H9 (cell line): Measurements from ENCODE around the gene SERPINE3. TPM values are rescaled to one million over a fixed set of nuclear protein-coding genes. Genes with fewer than 3 reads are reported as not detected.

ENCODE experiments used
- DNase-seq: peaks from one replicate; pipeline ENCODE4 v3.0.0-alpha.2; 2017
- H2AFZ ChIP-seq: one replicate; pipeline ENCODE4 v1.6.1; 2013; ENCODE audit warnings: mild to moderate bottlenecking, low read length, control low read depth, moderate library complexity
- H2AK5ac ChIP-seq: 2 replicates; pipeline ENCODE4 v1.6.1; 2013; ENCODE audit warnings: low read length, control low read depth, mixed read lengths; ENCODE audit not compliant: insufficient read length
- H2BK120ac ChIP-seq: one replicate; pipeline ENCODE4 v1.6.1; 2013; ENCODE audit warnings: low read depth, mild to moderate bottlenecking, low read length, control low read depth, inconsistent platforms; ENCODE audit not compliant: poor library complexity, severe bottlenecking
- H2BK12ac ChIP-seq: 2 replicates; pipeline ENCODE4 v1.6.1; 2013; ENCODE audit warnings: low read length, control low read depth, mixed read lengths, low read depth; ENCODE audit not compliant: insufficient read length
- H2BK15ac ChIP-seq: 2 replicates; pipeline ENCODE4 v1.6.1; 2013; ENCODE audit warnings: low read depth, low read length, control low read depth
- H2BK20ac ChIP-seq: one replicate; pipeline ENCODE4 v1.6.1; 2013; ENCODE audit warnings: low read depth, mild to moderate bottlenecking, low read length, control low read depth, inconsistent platforms; ENCODE audit not compliant: poor library complexity, severe bottlenecking
- H2BK5ac ChIP-seq: 2 replicates; pipeline ENCODE4 v1.6.1; 2013; ENCODE audit warnings: low read length, control low read depth, mixed read lengths; ENCODE audit not compliant: insufficient read length
- H3K14ac ChIP-seq: 2 replicates; pipeline ENCODE4 v1.6.1; 2013; ENCODE audit warnings: low read length, control low read depth; ENCODE audit not compliant: insufficient read depth
- H3K18ac ChIP-seq: 2 replicates; pipeline ENCODE4 v1.6.1; 2013; ENCODE audit warnings: low read depth, mild to moderate bottlenecking, mixed read lengths, low read length, control low read depth; ENCODE audit not compliant: insufficient read length
- H3K23ac ChIP-seq: 2 replicates; pipeline ENCODE4 v1.6.1; 2013; ENCODE audit warnings: low read length, control low read depth, mixed read lengths, low read depth; ENCODE audit not compliant: insufficient read length
- H3K23me2 ChIP-seq: 2 replicates; pipeline ENCODE4 v1.6.1; 2013; ENCODE audit warnings: low read depth, mild to moderate bottlenecking, mixed read lengths, low read length, control low read depth; ENCODE audit not compliant: insufficient read length, poor library complexity, severe bottlenecking
- H3K27ac ChIP-seq: 2 replicates; pipeline ENCODE4 v1.5.1; 2013; ENCODE audit warnings: low read length, control low read depth, mixed read lengths, low read depth; ENCODE audit not compliant: insufficient read length
- H3K27me3 ChIP-seq: 2 replicates; pipeline ENCODE4 v1.6.1; 2013; ENCODE audit warnings: low read length, control low read depth, inconsistent platforms; ENCODE audit not compliant: insufficient read depth
- H3K4ac ChIP-seq: 2 replicates; pipeline ENCODE4 v1.6.1; 2013; ENCODE audit warnings: low read depth, mild to moderate bottlenecking, control low read depth, inconsistent platforms, low read length, moderate library complexity
- H3K4me1 ChIP-seq: 2 replicates; pipeline ENCODE4 v1.6.1; 2013; ENCODE audit warnings: low read length, control low read depth, inconsistent platforms; ENCODE audit not compliant: insufficient read depth
- H3K4me2 ChIP-seq: 2 replicates; pipeline ENCODE4 v1.6.1; 2013; ENCODE audit warnings: low read length, control low read depth, mixed read lengths; ENCODE audit not compliant: insufficient read length, insufficient read depth
- H3K56ac ChIP-seq: 2 replicates; pipeline ENCODE4 v1.6.1; 2013; ENCODE audit warnings: low read depth, mild to moderate bottlenecking, mixed read lengths, low read length, control low read depth; ENCODE audit not compliant: insufficient read length
- H3K79me1 ChIP-seq: 2 replicates; pipeline ENCODE4 v1.6.1; 2013; ENCODE audit warnings: low read depth, mild to moderate bottlenecking, moderate library complexity, low read length, control low read depth, inconsistent platforms; ENCODE audit not compliant: insufficient read depth, poor library complexity, severe bottlenecking
- H3K79me2 ChIP-seq: 2 replicates; pipeline ENCODE4 v1.6.1; 2013; ENCODE audit warnings: low read length, control low read depth, inconsistent platforms; ENCODE audit not compliant: insufficient read depth
- H3K9ac ChIP-seq: 2 replicates; pipeline ENCODE4 v1.6.1; 2013; ENCODE audit warnings: low read length, control low read depth, mixed read lengths; ENCODE audit not compliant: insufficient read length; ENCODE audit errors: extremely low read depth
- H3K9me3 ChIP-seq: one replicate; pipeline ENCODE4 v1.6.1; 2013; ENCODE audit warnings: low read depth, low read length, inconsistent platforms; ENCODE audit not compliant: control insufficient read depth
- H3T11ph ChIP-seq: one replicate; pipeline ENCODE4 v1.6.1; 2013; ENCODE audit warnings: mild to moderate bottlenecking, low read length, control low read depth, inconsistent platforms
- H4K20me1 ChIP-seq: one replicate; pipeline ENCODE4 v1.6.1; 2013; ENCODE audit not compliant: control insufficient read depth, insufficient read length, insufficient read depth
- H4K5ac ChIP-seq: 2 replicates; pipeline ENCODE4 v1.6.1; 2013; ENCODE audit warnings: low read depth, mild to moderate bottlenecking, mixed read lengths, low read length, control low read depth; ENCODE audit not compliant: insufficient read length
- H4K8ac ChIP-seq: replicated peaks from 2 replicates; pipeline ENCODE4 v1.6.1; 2013; ENCODE audit warnings: low read length, control low read depth, mixed read lengths, low read depth; ENCODE audit not compliant: insufficient read length
- H4K91ac ChIP-seq: 2 replicates; pipeline ENCODE4 v1.6.1; 2013; ENCODE audit warnings: low read depth, mild to moderate bottlenecking, moderate library complexity, mixed read lengths, low read length, control low read depth; ENCODE audit not compliant: insufficient read length
- H3K27ac Mint-ChIP-seq, 3 experiments: 2 replicates in 2 of 3; 3 replicates in 1 of 3; pipeline ENCODE4 v1.8.0; 2020 to 2021; ENCODE audit warnings: mixed read lengths in 3 of 3, mild to moderate bottlenecking in 1 of 3, moderate library complexity in 1 of 3
- H3K27me3 Mint-ChIP-seq: 2 replicates; pipeline ENCODE4 v1.8.0; 2021; ENCODE audit warnings: low read depth, mild to moderate bottlenecking, moderate library complexity, mixed read lengths
- H3K36me3 Mint-ChIP-seq, 3 experiments: 2 replicates in 2 of 3; 3 replicates in 1 of 3; pipeline ENCODE4 v1.8.0; 2020 to 2021; ENCODE audit warnings: low read depth in 3 of 3, mixed read lengths in 3 of 3; ENCODE audit not compliant: insufficient read depth in 1 of 3
- H3K4me1 Mint-ChIP-seq, 2 experiments: 2 replicates each; pipeline ENCODE4 v1.8.0; 2020; ENCODE audit warnings: mixed read lengths in 2 of 2
- H3K4me3 Mint-ChIP-seq, 2 experiments: 2 replicates in 1 of 2; 3 replicates in 1 of 2; pipeline ENCODE4 v1.8.0; 2020 to 2021; ENCODE audit warnings: mild to moderate bottlenecking in 2 of 2, mixed read lengths in 2 of 2, moderate library complexity in 1 of 2
- H3K9me3 Mint-ChIP-seq, 2 experiments: 2 replicates in 1 of 2; 3 replicates in 1 of 2; pipeline ENCODE4 v1.8.0; 2020; ENCODE audit warnings: mild to moderate bottlenecking in 2 of 2, mixed read lengths in 2 of 2, moderate library complexity in 1 of 2
- total RNA-seq: library from RNA; stranded (reverse); gene quantifications from 2 replicates; pipeline ENCODE4 v1.2.1, GENCODE V29; 2021
- TF ChIP-seq, protein P1 (sequence below): fragments of 200-600 bp; sonication (generic); conservative IDR thresholded peaks from 3 replicates; pipeline ENCODE4 v1.8.0; 2021; ENCODE audit warnings: antibody characterized with exemption, mild to moderate bottlenecking

The SERPINE3 gene
- total RNA-seq, 1 experiment from 2014 or later: not detected

- Mint-ChIP-seq H3K9me3 (no peaks in the 10 kb centered on the region), H3K4me3 (no peak overlapping the region), H3K36me3 (no peaks in the 10 kb centered on the region), H3K4me1 (peaks cover 14 to 25% of the 10 kb centered on the region in 2 experiments), H3K27me3 (no peaks in the 10 kb centered on the region; the same call in 1 of the 2 replicates), H3K27ac (no peak overlapping the region)
- no peak overlapping the region for H4K8ac ChIP-seq
- no peak overlapping the region for H3K9ac ChIP-seq
- H2BK20ac ChIP-seq: no peak overlapping the region
- no peaks in the 10 kb centered on the region for H3K79me2 ChIP-seq
- TF ChIP-seq, protein P1, sequence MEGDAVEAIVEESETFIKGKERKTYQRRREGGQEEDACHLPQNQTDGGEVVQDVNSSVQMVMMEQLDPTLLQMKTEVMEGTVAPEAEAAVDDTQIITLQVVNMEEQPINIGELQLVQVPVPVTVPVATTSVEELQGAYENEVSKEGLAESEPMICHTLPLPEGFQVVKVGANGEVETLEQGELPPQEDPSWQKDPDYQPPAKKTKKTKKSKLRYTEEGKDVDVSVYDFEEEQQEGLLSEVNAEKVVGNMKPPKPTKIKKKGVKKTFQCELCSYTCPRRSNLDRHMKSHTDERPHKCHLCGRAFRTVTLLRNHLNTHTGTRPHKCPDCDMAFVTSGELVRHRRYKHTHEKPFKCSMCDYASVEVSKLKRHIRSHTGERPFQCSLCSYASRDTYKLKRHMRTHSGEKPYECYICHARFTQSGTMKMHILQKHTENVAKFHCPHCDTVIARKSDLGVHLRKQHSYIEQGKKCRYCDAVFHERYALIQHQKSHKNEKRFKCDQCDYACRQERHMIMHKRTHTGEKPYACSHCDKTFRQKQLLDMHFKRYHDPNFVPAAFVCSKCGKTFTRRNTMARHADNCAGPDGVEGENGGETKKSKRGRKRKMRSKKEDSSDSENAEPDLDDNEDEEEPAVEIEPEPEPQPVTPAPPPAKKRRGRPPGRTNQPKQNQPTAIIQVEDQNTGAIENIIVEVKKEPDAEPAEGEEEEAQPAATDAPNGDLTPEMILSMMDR: no peak
- H3K79me1 ChIP-seq: no peaks in the 10 kb centered on the region
- H4K91ac ChIP-seq: no peak overlapping the region
- H2AK5ac ChIP-seq: no peak overlapping the region
- H3K23ac ChIP-seq: no peak overlapping the region
- H3K4ac ChIP-seq: no peak overlapping the region
- H2BK5ac ChIP-seq: no peak overlapping the region
- H4K5ac ChIP-seq: no peak overlapping the region
- no peak overlapping the region for H3K14ac ChIP-seq
- no peak overlapping the region for H2BK120ac ChIP-seq
- no peak overlapping the region for H3T11ph ChIP-seq
- no peak overlapping the region for H2BK12ac ChIP-seq
- no peaks in the 10 kb centered on the region for H3K9me3 ChIP-seq
- no peak overlapping the region for H3K27ac ChIP-seq
- no peak for DNase-seq
- no peak overlapping the region for H3K56ac ChIP-seq
- H4K20me1 ChIP-seq: no peaks in the 10 kb centered on the region
- H3K4me1 ChIP-seq: no peaks in the 10 kb centered on the region; the same call in 1 of the 2 replicates
- no peaks in the 10 kb centered on the region for H3K27me3 ChIP-seq
- H3K23me2 ChIP-seq: no peaks in the 10 kb centered on the region
- H2AFZ ChIP-seq: no peak overlapping the region
- H2BK15ac ChIP-seq: no peak overlapping the region
- H3K18ac ChIP-seq: no peak overlapping the region
- no peak overlapping the region for H3K4me2 ChIP-seq
Observed at GRCh38 chr13:51333421-51333820, 6.1 kb upstream of the SERPINE3 start.
